Hematopoietic multipotent progenitor cell treated with erythropoietin and hydrocortisone succinate and interleukin-3 and kit ligand, for 15 days (in vitro differentiated cells): ENCODE data around the gene SNAPC4.
"Not testable (repeated sequence)": the region's sequence is repeated elsewhere in the genome, so short reads cannot be mapped to it uniquely, and the experiment has no call there.

Source experiments
- DNase-seq: peaks from one replicate; pipeline ENCODE4 v3.0.0-alpha.2; 2015; ENCODE audit warnings: low spot score

SNAPC4 gene

GRCh38 chr9:136410500-136411287, 10.7 kb upstream of the SNAPC4 start, which contains the start of the genes ENTR1 and PMPCA:
Gene ENTR1, minus strand, starts transcription at chr9:136410614. Its CDS starts 217 bp downstream, at chr9:136410397.
Gene PMPCA, plus strand, starts transcription at chr9:136410658. Its CDS starts 11 bp downstream, at chr9:136410669.
- peak; percentile 93 for DNase-seq

DNA sequence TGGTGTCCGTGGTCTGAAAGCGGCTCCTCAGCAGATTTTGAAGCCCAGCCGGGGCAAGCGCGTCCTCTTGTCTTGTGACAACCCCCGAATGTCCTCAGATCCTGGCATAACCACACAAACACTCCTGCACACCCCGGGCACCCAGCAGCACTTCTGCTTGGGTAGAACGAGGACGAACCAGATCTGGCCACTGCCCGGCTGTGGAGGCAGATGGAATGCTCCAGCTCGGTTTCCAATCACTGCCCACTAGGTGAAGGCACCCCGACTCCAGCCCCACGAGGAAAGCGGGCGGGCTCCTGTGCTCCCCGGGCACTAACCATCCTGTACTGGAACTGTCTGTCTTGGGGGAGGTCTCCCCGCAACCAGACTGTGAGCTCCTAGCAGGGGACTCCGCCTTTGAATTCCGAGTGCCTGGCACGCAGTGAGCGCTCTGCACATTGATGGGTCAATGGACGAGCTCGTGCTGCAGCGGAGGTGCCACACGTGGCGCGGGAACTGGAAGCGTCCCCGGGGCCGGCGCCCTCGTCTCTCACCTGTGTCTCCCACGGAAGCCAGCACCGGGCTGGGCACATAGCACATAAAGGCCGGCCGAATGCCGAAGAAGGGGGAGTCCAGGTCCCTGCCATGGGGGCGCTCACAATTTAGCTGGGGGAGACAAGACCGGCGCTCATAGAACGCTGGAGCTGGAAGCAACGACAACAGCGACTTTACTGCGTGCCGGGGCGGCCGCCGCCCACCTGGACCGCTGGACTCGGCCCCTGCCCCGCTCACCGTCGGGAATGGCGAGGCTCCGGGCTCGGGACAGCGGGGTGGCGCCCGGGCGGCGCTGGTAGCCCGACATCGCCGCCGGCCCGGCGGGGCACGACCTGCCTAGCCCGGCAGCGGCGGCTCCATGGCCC, 9.8 kb upstream of the SNAPC4 start:
- DNase-seq, result peak; percentile 16

DNA sequence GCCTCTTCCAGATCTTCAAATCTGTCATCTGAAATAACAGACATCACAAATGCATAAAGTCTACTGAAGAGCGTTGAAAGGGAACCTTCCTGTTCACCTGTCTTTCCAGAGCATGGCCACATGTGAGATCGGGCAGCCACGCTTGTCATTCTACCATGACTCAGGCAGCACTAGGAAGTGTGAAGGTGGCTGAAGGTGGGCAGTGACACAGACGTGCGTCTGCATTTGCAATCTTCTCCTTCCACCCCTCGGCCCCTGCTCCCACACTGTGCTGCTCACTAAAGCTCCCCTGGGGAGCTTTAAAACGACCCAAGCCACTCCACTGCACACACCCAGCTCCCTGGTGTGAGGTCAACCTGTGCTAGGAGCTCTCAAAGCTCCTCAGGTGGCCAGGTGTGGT, 7.9 kb upstream of the SNAPC4 start:
- DNase-seq, result no peak

GRCh38 chr9:136407061-136407460, 7.1 kb upstream of the SNAPC4 start:
- not testable (repeated sequence) for DNase-seq

DNA sequence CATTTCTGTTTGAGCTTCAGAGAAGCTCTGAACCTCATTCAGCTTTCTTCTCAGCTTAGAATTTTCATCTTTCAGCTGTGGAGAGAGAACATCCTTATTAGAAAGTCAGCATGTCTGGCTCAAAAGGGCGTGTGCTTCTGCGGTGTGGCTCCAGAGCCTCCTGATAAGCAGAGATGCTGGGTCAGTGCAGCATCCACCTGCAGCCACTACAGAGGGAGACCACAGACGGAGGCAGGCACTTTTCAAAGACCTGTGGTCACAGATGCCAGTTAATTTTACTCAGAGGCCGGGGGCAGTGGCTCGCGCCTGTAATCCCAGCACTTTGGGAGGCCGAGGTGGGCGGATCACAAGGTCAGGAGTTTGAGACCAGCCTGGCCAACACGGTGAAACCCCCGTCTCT, 5.9 kb upstream of the SNAPC4 start:
- DNase-seq, result not testable (repeated sequence)

DNA sequence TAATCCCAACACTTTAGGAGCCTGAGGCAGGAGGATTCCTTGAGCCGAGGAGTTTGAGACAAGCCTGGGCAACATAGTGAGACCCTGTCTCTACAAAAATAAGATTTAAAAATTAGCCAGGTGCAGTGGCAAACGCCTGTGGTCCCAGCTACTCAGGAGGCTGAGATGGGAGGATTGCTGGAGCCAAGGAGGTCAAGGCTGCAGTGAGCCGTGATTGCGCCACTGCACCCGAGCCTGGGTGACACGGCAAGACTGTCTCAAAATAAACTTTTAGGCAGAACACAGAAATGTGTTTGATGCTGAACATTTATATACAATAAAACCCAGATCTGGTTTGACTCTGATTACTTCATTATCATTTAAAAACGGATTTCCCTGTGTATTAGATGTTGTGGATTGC, 5.5 kb upstream of the SNAPC4 start:
- no peak for DNase-seq

DNA sequence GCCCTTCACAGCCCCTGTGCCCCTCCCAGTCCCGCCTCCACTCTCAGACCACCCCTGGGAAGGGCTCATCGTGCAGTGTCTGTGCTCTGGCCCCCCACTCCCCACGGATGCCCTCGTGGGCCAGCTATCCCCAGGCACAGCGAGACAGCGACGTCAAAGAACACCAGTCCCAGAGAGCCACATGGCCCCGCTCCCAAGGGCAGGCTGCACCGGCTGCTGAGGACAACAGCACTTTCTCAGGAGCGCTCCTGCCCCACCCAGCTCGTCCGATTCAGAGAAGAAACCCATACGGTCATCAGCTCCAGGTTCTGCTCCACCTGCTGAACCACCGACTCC, 4.8 kb upstream of the SNAPC4 start:
- DNase-seq, result no peak

DNA sequence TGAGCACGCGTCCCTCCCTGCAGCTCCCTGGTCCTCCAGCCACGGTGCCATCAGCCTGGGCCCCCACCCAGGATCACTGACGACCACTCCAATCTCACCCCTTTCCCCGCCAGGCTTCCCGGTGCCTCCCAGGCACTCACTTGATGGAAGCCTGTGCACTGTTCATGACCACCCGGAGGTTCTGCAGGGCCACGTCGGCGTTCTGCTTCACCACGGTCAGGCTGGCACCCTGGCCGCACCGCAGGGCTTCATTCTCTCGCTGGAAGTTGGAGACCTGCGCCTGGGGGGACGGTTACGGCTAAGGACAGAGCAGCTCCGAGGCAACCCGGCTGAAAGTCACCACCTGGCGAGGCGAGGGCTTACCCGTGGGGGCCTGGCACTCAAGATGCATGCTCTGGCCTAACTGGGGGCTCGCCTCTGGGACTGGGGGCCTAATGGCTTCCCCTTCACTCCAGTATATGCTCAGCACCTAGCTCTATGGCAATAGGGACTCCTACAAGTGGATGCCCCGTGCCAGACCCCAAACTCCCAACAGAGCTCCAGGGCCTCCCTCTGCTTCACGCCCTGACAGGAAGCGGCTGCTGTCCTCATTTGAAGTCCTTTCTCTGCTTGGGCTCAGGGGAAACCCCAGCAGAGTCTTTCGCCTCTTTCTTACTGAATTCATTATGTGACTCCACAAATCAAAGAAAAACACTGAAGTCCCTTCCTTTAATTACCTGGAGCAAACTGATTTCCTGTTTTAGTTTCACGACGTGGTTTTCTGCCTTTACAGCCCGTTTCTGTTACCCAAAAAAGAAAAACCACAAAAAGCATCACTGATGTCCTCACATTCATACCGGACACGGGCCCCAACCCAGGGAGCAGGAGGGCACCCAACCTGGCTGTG, 4.2 kb upstream of the SNAPC4 start:
- DNase-seq, result no peak

GRCh38 chr9:136403538-136403914, 3.6 kb upstream of the SNAPC4 start:
- no peak for DNase-seq

DNA sequence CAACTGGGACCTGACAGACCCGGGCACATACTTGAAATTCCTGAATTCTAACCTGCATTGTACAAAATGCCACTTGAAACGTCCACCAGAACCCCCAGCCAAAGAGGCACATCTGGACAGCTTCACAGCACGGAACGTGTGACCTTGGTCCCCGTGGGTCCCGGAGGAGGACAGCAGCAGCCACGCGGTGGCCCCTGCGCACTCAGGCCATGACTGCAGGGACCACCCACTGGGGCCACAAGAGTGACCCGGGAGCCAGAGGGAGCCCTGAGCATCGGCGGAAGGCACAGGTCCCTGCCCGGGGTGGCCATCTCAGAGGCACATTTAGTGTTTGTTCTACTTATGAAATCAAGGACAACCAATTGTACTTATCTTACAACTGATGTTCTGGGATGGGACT, 2.1 kb upstream of the SNAPC4 start:
- no peak for DNase-seq

GRCh38 chr9:136401173-136401922, 1.4 kb upstream of the SNAPC4 start:
- DNase-seq, result no peak

GRCh38 chr9:136399176-136400037, 563 bp downstream of the SNAPC4 start:
- DNase-seq, result peak; percentile 23

- DNase-seq, result no peak
Observed at GRCh38 chr9:136398286-136398685, 1.7 kb downstream of the SNAPC4 start.

- no peak for DNase-seq
Observed at GRCh38 chr9:136397643-136398042, 2.3 kb downstream of the SNAPC4 start.

- DNase-seq, result no peak
Observed at GRCh38 chr9:136396219-136396515, 3.8 kb downstream of the SNAPC4 start.

GRCh38 chr9:136395345-136396218, 4.4 kb downstream of the SNAPC4 start:
- DNase-seq, result no peak

DNA sequence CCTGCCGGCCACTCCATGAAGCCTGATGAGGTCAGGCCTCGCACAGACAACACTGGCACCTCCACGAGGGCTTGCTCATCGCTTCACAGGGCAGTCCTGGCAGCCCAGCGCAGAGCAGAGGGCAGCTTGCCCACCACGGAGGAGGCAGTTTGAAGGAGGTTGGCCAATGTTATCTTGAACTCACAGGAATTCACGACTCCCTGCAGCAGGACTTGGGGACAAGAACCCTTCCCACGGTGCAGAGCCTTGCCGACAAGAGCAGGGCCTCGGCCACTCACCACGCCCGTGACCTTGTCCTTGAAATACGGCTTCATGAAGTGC, 5.0 kb downstream of the SNAPC4 start:
- DNase-seq, result no peak

- peak; percentile 20 for DNase-seq
Observed at GRCh38 chr9:136394312-136395019, 5.5 kb downstream of the SNAPC4 start.

GRCh38 chr9:136393531-136393930, 6.4 kb downstream of the SNAPC4 start:
- DNase-seq, result no peak
